LNCAP (cell line): ENCODE results near the gene MAP3K4.

Source experiments
- CTCF ChIP-seq: fragments of 450-650 bp; IDR thresholded peaks from 2 replicates; pipeline ENCODE4 v1.5.1; 2017; ENCODE audit warnings: mild to moderate bottlenecking

MAP3K4 gene

GRCh38 chr6:161166176-161166575 lies 174.6 kb downstream of the MAP3K4 start:
- no peak for TF ChIP-seq CTCF

DNA sequence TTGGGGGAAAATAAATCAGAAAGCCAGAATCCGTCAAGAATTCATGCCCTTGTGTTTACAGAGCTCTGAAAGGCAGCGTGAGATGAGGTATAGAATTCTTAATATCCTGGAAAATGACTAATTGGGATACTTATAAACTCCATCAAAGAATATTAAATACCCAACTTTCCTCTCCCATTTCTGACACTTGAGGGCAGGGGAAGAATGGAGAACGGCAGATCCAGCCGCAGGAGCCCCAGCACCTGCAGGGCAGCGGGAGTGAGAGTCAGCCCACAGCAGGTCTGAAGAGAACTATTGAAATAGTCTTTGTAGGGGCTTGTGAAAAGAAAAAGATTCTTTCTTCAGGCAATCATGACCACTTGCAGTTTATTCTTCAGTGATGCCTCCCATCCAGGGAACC lies 175.1 kb downstream of the MAP3K4 start:
- TF ChIP-seq CTCF = no peak
